ENCODE results near the gene U2AF2.

- TF ChIP-seq CTCF (IDR thresholded peaks at IDR 0.05) (no peak), POLR2A (IDR thresholded peaks at IDR 0.05; ENCODE audit: low read length) (no peak), SMC3 (IDR thresholded peaks at IDR 0.05) (no peak)
Observed at GRCh38 chr19:55681131-55682092, 26.6 kb downstream of the U2AF2 start.
